ENCODE results near the gene TPM3. TPM values are rescaled to one million over a fixed set of nuclear protein-coding genes. Genes with fewer than 3 reads are reported as not detected.

Gene TPM3
- total RNA-seq, 4 donors from 2014 or later, result 200 to 451 (median 280) TPM

DNA sequence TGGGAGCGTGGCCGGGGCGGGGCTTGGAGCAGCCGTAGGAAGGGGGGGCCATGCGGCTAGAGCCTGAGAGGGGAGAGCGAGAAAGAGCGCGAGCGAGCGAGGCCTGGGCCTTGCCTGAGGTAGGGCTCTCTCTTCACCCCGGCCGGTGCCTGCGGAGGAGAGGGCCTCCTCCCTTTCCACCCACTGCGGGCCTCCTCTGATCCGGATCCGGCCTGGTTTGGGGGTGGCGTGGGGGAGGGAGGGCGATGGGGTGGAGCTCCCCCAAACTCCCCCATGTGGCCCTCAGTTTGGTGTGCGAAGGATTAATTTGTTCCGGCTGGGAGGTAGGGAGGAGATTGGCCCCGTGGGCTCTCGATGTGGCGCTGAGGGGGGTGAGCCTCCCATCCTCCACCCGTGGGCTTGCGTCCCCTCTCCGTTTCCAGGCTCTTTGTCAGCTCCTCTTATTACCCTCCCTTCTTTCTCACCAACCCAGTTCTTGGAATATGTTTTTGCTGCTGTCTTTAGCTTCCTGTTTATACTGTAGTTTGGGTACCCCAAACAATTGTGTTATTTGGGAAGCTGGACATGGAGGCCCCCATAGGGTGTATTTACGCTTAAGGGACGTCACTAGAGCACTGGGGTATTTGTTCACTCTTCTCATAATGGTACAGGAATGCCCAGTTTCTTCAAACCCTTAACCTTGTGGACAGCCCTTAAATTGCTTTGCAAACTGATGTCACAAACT is 29.5 kb upstream of the TPM3 start:
- Histone ChIP-seq H3K9me3 (no peaks in the 10 kb centered on the region), H3K27ac (peak overlapping the region; percentile 94 to 99 (median 97)), H3K27me3 (no peaks in the 10 kb centered on the region), H3K4me1 (peaks cover 0 to 32% (median 10%) of the 10 kb centered on the region in 4 donors), H3K4me3 (peak overlapping the region; percentile 66 to 98 (median 80)), H3K36me3 (peaks cover 0 to 33% (median 4%) of the 10 kb centered on the region in 3 donors)
- DNase-seq, result peak; percentile 53 to 78 (median 77)
- TF ChIP-seq, protein P1, sequence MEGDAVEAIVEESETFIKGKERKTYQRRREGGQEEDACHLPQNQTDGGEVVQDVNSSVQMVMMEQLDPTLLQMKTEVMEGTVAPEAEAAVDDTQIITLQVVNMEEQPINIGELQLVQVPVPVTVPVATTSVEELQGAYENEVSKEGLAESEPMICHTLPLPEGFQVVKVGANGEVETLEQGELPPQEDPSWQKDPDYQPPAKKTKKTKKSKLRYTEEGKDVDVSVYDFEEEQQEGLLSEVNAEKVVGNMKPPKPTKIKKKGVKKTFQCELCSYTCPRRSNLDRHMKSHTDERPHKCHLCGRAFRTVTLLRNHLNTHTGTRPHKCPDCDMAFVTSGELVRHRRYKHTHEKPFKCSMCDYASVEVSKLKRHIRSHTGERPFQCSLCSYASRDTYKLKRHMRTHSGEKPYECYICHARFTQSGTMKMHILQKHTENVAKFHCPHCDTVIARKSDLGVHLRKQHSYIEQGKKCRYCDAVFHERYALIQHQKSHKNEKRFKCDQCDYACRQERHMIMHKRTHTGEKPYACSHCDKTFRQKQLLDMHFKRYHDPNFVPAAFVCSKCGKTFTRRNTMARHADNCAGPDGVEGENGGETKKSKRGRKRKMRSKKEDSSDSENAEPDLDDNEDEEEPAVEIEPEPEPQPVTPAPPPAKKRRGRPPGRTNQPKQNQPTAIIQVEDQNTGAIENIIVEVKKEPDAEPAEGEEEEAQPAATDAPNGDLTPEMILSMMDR (IDR thresholded peaks at IDR 0.05), result peak in 1 of 6 experiments; percentile 2
- TF ChIP-seq POLR2A (IDR thresholded peaks at IDR 0.05), result no peak

DNA sequence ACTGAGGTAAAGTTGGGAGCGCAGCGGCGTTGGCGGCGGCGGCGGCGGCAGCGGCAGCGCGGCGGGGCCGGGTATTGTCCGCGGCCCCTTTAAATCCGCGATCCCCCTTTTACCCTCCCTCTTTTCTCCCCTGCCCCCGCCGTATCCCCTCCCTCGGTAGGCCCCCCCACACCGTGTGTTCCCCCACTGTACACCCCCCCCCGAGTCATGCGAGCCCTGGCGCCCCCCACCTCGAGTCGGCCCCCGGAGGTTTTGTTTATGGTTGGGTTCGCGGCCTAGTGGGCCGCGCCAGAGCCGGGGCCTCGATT is 29.0 kb upstream of the TPM3 start:
- Histone ChIP-seq H3K27ac (peak overlapping the region; percentile 94 to 99 (median 97)), H3K27me3 (no peaks in the 10 kb centered on the region), H3K9me3 (no peaks in the 10 kb centered on the region), H3K4me3 (peak overlapping the region; percentile 66 to 98 (median 80)), H3K36me3 (peaks cover 0 to 29% (median 4%) of the 10 kb centered on the region in 3 donors), H3K4me1 (peaks cover 0 to 32% (median 10%) of the 10 kb centered on the region in 4 donors)
- peak in 1 of 3 donors; percentile 51 for DNase-seq
- no peak for TF ChIP-seq POLR2A (IDR thresholded peaks at IDR 0.05)
- TF ChIP-seq, protein P1 (IDR thresholded peaks at IDR 0.05), result no peak

DNA sequence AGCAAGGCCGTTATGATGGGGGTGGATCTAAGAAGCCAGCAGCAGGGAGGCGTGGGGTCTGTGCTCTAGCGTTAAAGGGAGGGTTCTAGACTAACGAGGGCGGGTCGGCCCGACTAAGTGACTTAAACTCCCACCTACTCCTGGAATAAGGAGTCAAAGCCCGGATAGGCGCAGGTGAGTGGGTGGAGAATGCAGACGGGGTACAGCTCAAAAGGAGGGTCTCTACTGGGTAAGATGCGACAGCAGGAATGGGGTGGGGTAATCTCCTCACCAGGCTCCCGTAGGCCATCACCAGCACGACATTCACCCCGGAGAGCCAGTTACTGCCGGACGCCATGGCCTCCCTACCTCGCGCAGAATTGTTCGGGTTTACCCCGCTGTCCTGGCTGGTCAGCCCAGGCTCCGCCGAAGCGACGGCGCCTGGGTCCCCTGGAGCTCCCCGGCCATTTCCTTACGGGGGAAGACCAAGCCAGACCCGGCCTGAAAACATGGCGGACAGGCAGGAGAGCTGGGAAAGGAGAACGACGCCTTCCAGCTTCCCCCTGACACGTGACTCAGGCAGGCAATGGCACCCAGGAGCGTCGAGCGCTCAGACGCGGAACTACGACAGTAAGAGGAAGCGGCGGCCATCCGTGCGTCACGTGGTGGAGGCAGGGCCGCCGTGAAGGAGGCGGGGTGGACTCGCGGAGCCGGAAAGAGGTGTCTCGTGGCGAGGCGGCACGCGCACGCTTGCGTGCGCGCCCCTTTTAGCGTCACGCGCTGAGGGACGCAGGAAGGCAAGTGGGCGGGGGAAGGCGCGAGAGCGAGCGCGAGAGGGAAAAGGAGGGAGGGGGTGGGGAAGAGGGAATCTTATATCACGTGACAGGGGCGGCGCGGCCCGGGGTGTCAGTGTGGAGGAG is 28.4 kb upstream of the TPM3 start, which contains the start of gene UBAP2L:
UBAP2L (plus strand) TSS at position 885 of the 899 bp plus-strand sequence. CDS start 4,169 bp downstream, outside the sequence.
- H3K9me3 ChIP-seq, result no peaks in the 10 kb centered on the region
- H3K27me3 ChIP-seq, result no peaks in the 10 kb centered on the region
- peak within 1 kb of the TSS; percentile 66 to 98 (median 88) for H3K4me3 ChIP-seq
- peaks cover 0 to 25% (median 4%) of the 10 kb centered on the region in 3 donors for H3K36me3 ChIP-seq
- DNase-seq, result peak; percentile 98 to 100 (median 99)
- peak within 1 kb of the TSS; percentile 94 to 99 (median 98) for H3K27ac ChIP-seq
- peak; percentile 57 to 77 for TF ChIP-seq POLR2A (IDR thresholded peaks at IDR 0.05)
- TF ChIP-seq, protein P1 (IDR thresholded peaks at IDR 0.05), result no peak
- H3K4me1 ChIP-seq, result peaks cover 0 to 32% (median 10%) of the 10 kb centered on the region in 4 donors

DNA sequence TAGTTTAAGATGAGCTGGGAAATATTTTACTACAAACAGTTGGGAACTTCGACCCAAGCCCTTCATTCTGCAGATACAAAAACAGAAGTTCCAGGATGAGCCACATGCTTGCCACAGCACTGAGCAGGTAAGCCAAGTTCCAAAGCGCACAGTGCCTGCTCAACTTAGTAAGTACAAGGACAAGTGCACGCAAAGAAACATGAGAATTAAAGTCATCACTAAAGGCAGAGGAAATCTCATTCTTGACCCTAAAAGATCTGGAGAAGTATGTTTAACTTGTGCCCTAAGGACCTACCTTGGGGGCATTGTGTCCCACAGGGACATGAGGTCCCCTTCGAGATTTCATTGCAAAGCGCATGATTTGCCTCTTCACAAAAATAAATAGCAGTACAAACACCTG is 27.6 kb upstream of the TPM3 start:
- H3K36me3 ChIP-seq, result peaks cover 0 to 26% (median 4%) of the 10 kb centered on the region in 3 donors
- TF ChIP-seq, protein P1 (IDR thresholded peaks at IDR 0.05), result no peak
- no peak for TF ChIP-seq POLR2A (IDR thresholded peaks at IDR 0.05)
- H3K27me3 ChIP-seq, result no peaks in the 10 kb centered on the region
- no peak for DNase-seq
- peak overlapping the region; percentile 94 to 99 (median 98) for H3K27ac ChIP-seq
- no peaks in the 10 kb centered on the region for H3K9me3 ChIP-seq
- H3K4me1 ChIP-seq, result peaks cover 0 to 32% (median 10%) of the 10 kb centered on the region in 4 donors
- peak overlapping the region; percentile 66 to 98 (median 88) for H3K4me3 ChIP-seq

DNA sequence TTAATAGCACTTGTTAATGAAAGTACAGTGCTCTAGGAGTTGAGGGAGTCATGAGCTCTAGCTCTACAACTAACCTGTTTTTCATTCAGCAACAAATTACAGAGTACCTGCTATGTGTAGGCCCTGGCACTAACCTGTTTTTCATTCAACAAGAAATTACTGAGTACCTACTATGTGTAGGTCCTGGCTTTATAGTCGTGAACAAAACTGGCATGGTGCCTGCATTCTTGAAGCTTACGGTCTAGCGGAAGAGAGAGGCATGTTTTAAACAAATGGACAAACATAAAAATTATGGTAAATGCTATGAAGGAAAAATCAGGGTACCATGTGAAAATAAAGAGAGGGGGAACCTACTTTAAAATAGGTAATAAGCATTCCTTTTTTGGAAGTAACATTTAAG is 26.6 kb upstream of the TPM3 start:
- H3K9me3 ChIP-seq, result no peaks in the 10 kb centered on the region
- DNase-seq, result no peak
- H3K27me3 ChIP-seq, result no peaks in the 10 kb centered on the region
- peaks cover 0 to 36% (median 4%) of the 10 kb centered on the region in 3 donors for H3K36me3 ChIP-seq
- H3K4me3 ChIP-seq, result peak overlapping the region in 2 of 4 donors; percentile 66 to 85
- H3K4me1 ChIP-seq, result peaks cover 0 to 32% (median 10%) of the 10 kb centered on the region in 4 donors
- H3K27ac ChIP-seq, result no peak overlapping the region
- TF ChIP-seq, protein P1 (IDR thresholded peaks at IDR 0.05), result no peak
- TF ChIP-seq POLR2A (IDR thresholded peaks at IDR 0.05), result no peak
